ENCODE measurements around the gene PBX4. TPM values are rescaled to one million over a fixed set of nuclear protein-coding genes. Genes with fewer than 3 reads are reported as not detected.
A peak's percentile ranks its signal among the peaks of the same experiment; 100 is the strongest.

PBX4 gene
- total RNA-seq, 1 donor from 2014 or later: 21.8 TPM

DNA sequence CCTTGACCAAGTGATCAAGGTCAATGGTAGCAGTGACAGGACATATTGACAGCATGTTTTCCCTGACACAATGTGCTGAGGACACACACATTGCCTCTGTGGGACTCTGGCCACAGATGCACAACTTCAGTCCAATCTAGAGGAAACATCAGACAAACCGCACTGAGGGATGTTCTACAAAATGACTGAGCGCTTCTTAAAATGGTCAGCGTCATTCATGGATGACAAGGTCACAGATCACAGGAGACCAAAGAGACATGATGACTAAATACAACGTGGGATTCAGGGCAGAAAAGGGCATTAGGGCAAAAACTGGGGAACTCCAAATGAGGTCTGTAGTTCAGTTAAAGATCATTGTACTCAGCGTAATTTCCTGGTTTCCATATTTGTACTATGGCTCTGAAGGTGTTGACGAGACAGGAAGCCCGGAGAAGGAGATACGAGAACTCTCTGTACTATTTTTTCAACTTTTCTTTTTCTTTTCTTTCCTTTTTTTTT lies 20.6 kb downstream of the PBX4 start:
- POLR2A ChIA-PET: interaction anchor here (0.6 to 1.7 kb wide), 8 partner anchors 10 to 217 kb away, joined by 3 to 11 read pairs (median 5); partner anchors contain the start of genes ATP13A1 and LPAR2
- no peaks in the 10 kb centered on the region for H3K27me3 Mint-ChIP-seq
- CTCF ChIA-PET: interaction anchor here (1.5 kb wide), 1 partner anchor 45 kb away, joined by 3 read pairs; no protein-coding TSS in a partner anchor
- H3K9me3 Mint-ChIP-seq: no peaks in the 10 kb centered on the region
- intact Hi-C loops (cut with micrococcal nuclease): loop anchor here (1.0 to 10.0 kb wide), 4 partner anchors 45 to 273 kb away; partner anchors contain the start of genes ATP13A1, GMIP, MAU2 and SUGP1
- H3K4me1 Mint-ChIP-seq: peaks cover 67% of the 10 kb centered on the region
- H3K27ac Mint-ChIP-seq: peak overlapping the region; percentile 89
- TF ChIP-seq, protein P1, sequence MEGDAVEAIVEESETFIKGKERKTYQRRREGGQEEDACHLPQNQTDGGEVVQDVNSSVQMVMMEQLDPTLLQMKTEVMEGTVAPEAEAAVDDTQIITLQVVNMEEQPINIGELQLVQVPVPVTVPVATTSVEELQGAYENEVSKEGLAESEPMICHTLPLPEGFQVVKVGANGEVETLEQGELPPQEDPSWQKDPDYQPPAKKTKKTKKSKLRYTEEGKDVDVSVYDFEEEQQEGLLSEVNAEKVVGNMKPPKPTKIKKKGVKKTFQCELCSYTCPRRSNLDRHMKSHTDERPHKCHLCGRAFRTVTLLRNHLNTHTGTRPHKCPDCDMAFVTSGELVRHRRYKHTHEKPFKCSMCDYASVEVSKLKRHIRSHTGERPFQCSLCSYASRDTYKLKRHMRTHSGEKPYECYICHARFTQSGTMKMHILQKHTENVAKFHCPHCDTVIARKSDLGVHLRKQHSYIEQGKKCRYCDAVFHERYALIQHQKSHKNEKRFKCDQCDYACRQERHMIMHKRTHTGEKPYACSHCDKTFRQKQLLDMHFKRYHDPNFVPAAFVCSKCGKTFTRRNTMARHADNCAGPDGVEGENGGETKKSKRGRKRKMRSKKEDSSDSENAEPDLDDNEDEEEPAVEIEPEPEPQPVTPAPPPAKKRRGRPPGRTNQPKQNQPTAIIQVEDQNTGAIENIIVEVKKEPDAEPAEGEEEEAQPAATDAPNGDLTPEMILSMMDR (IDR thresholded peaks at IDR 0.05): no peak
- DNase-seq (no peak), ATAC-seq (ENCODE audit: low read depth) (peak; percentile 80)
- H3K4me3 Mint-ChIP-seq: peak overlapping the region; percentile 62
- peaks cover 19% of the 10 kb centered on the region for H3K36me3 Mint-ChIP-seq (ENCODE audit: low read depth)

DNA sequence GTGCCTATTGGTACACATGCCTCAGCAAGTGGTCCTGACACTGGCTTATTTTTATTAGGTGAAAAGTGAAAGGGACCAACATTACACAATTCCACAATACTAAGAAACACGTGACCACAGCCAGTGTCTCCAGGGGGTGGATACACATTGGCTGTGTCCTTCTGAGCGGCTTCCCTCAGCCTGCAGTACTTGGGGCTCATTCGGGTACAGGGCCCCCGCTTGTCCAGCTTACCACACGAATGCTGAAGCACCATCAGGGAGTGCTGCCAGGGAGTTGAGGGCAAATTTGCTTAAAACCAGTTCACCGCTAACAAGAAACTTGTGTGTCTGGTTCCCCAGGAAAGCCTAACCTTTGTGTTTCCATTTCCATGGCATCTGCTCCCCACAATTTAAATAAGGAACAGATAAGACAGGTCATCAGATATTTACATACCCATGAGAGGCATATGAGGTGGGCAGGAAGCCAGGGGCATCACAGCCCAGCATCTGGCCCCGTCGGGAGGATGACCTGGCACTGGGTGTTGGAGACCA lies 23.3 kb downstream of the PBX4 start:
- no peaks in the 10 kb centered on the region for H3K9me3 Mint-ChIP-seq
- intact Hi-C loops (cut with micrococcal nuclease): loop anchor here (5.0 to 10.0 kb wide), 2 partner anchors 53 to 270 kb away; partner anchors contain the start of genes MAU2 and SUGP1
- H3K27ac Mint-ChIP-seq: peak overlapping the region; percentile 46
- H3K27me3 Mint-ChIP-seq: no peaks in the 10 kb centered on the region
- DNase-seq (no peak), ATAC-seq (ENCODE audit: low read depth) (no peak)
- H3K4me3 Mint-ChIP-seq: peak overlapping the region; percentile 15
- POLR2A ChIA-PET: interaction anchor here (0.6 kb wide), 1 partner anchor 18 kb away, joined by 7 read pairs; no protein-coding TSS in a partner anchor
- peaks cover 64% of the 10 kb centered on the region for H3K4me1 Mint-ChIP-seq
- peaks cover 25% of the 10 kb centered on the region for H3K36me3 Mint-ChIP-seq (ENCODE audit: low read depth)
- TF ChIP-seq, protein P1 (IDR thresholded peaks at IDR 0.05): no peak
- CTCF ChIA-PET: no interaction called here

DNA sequence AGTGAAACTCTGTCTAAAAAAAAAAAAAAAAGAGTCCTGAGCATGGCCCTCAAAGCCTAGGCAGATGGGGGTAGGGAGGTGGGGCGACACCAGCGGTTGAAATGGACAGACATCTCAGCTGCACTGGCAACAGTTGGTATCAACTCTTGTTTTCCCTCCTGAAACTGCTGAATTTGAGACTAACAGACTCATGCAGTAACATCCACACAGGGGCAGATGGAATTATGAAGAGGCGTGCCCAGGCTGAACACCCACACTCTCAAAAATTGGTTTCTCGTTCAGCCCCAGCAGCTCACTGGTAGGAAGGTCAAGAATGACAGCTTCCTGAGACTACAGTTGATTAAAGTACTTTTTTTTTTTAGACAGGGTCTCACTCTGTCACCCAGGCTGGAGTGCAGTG lies 24.1 kb downstream of the PBX4 start:
- intact Hi-C loops (cut with micrococcal nuclease): loop anchor here (10.0 kb wide), 1 partner anchor 270 kb away; the partner anchor contains the start of genes MAU2 and SUGP1
- H3K27ac Mint-ChIP-seq: peak overlapping the region; percentile 41
- H3K36me3 Mint-ChIP-seq (ENCODE audit: low read depth): peaks cover 25% of the 10 kb centered on the region
- H3K27me3 Mint-ChIP-seq: no peaks in the 10 kb centered on the region
- H3K4me3 Mint-ChIP-seq: no peak overlapping the region
- DNase-seq: no peak
- peaks cover 68% of the 10 kb centered on the region for H3K4me1 Mint-ChIP-seq
- ChIA-PET CTCF (no interaction called here), POLR2A (interaction anchor here (0.6 kb wide), 1 partner anchor 18 kb away, joined by 7 read pairs; no protein-coding TSS in a partner anchor)
- TF ChIP-seq, protein P1 (IDR thresholded peaks at IDR 0.05): no peak
- H3K9me3 Mint-ChIP-seq: no peaks in the 10 kb centered on the region
- no peak for ATAC-seq (ENCODE audit: low read depth)

DNA sequence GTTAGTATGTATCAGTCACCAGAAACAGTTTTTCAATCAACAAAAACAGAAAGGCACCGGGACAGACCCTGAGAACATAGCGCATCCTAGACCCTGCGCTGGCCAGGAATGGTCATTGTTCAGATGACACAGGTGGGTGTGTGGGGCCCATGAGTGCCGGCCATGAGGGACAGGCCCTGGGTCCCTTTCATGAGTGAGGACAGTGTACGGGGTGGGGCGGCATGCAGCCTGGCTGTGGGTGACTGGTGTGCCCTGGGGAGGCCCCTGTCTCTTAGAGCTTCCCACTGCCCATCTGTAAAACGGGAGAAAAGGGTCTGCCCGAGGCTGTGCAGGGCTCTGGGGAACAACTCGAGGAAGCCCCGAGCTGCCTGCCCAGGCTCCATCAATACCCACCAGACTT lies 25.8 kb downstream of the PBX4 start:
- Mint-ChIP-seq H3K9me3 (no peaks in the 10 kb centered on the region), H3K36me3 (ENCODE audit: low read depth) (peaks cover 26% of the 10 kb centered on the region), H3K4me1 (peaks cover 52% of the 10 kb centered on the region), H3K27ac (peak overlapping the region; percentile 92), H3K27me3 (no peaks in the 10 kb centered on the region), H3K4me3 (no peak overlapping the region)
- POLR2A ChIA-PET: interaction anchor here (1.9 kb wide), 1 partner anchor 25 kb away, joined by 5 read pairs; no protein-coding TSS in a partner anchor
- intact Hi-C loops (cut with micrococcal nuclease): loop anchor here (10.0 kb wide), 1 partner anchor 268 kb away; the partner anchor contains the start of genes MAU2 and SUGP1
- no peak for ATAC-seq (ENCODE audit: low read depth)
- TF ChIP-seq, protein P1 (IDR thresholded peaks at IDR 0.05): no peak
- DNase-seq: no peak
- CTCF ChIA-PET: no interaction called here
